Measurements from ENCODE around the gene ESPN.

The ESPN gene

DNA sequence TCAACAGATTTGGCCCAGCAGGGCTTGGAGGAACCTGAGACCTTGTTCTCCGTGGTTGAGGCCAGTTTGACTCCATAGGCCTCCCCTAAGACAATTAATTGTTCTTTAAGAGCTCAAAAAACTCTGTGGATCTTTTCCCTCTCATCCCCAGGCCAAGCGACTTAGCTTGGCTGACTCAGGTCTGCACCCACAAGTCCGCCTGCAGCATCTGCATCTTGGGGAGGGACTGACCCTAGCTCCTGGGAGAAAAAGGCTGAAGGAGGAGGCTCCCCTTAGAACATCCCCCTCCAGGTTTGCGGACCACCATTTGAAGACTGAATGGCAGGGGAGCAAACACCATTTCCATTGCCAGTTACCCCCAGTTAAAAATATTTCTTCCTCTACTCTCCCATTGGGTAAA, 3.3 kb upstream of the ESPN start:
- TF ChIP-seq, protein P1, sequence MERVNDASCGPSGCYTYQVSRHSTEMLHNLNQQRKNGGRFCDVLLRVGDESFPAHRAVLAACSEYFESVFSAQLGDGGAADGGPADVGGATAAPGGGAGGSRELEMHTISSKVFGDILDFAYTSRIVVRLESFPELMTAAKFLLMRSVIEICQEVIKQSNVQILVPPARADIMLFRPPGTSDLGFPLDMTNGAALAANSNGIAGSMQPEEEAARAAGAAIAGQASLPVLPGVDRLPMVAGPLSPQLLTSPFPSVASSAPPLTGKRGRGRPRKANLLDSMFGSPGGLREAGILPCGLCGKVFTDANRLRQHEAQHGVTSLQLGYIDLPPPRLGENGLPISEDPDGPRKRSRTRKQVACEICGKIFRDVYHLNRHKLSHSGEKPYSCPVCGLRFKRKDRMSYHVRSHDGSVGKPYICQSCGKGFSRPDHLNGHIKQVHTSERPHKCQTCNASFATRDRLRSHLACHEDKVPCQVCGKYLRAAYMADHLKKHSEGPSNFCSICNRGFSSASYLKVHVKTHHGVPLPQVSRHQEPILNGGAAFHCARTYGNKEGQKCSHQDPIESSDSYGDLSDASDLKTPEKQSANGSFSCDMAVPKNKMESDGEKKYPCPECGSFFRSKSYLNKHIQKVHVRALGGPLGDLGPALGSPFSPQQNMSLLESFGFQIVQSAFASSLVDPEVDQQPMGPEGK (CRISPR knock-in tag; IDR thresholded peaks at IDR 0.05; ENCODE audit: borderline replicate concordance): no peak
- TF ChIP-seq, protein P2, sequence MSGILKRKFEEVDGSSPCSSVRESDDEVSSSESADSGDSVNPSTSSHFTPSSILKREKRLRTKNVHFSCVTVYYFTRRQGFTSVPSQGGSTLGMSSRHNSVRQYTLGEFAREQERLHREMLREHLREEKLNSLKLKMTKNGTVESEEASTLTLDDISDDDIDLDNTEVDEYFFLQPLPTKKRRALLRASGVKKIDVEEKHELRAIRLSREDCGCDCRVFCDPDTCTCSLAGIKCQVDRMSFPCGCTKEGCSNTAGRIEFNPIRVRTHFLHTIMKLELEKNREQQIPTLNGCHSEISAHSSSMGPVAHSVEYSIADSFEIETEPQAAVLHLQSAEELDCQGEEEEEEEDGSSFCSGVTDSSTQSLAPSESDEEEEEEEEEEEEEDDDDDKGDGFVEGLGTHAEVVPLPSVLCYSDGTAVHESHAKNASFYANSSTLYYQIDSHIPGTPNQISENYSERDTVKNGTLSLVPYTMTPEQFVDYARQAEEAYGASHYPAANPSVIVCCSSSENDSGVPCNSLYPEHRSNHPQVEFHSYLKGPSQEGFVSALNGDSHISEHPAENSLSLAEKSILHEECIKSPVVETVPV (CRISPR knock-in tag; IDR thresholded peaks at IDR 0.05): no peak
- TF ChIP-seq ZNF8 (CRISPR knock-in tag; IDR thresholded peaks at IDR 0.05): no peak
- no peak for TF ChIP-seq ZFP30 (CRISPR knock-in tag; IDR thresholded peaks at IDR 0.05)
- no peak for ATAC-seq

DNA sequence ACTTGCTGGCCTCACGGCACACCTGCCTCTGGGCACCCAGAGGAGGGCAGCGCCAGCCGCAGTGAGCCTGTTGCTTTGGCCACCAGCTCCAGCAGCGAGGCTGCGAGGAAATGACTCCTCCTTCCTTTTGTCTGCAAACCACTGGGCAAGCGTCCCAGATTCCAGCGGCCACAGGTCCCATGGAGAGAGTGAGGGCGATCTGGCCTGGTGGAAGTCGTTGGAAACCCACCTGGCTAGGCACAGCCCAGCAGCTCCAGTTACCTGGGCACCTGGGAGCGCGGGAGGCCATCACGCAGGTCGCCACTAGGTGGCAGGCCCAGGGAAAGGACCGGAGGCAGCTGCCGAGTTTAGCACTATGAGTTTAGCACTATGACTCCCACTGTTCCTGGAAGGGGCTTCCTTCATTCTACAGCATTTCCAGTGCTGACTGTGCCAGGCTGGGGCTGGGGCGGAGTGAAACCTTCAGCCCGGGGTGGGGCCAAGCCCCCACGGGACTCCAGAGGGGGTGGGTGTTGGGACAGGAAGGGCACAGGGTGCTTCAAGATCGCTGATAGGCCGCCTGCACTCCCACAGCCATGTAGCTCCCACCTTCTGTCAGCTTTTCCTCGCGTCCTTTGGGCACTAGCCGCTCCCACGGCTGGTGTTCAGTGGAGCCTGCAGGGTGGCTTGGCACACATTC, 1.1 kb upstream of the ESPN start:
- TF ChIP-seq, protein P3, sequence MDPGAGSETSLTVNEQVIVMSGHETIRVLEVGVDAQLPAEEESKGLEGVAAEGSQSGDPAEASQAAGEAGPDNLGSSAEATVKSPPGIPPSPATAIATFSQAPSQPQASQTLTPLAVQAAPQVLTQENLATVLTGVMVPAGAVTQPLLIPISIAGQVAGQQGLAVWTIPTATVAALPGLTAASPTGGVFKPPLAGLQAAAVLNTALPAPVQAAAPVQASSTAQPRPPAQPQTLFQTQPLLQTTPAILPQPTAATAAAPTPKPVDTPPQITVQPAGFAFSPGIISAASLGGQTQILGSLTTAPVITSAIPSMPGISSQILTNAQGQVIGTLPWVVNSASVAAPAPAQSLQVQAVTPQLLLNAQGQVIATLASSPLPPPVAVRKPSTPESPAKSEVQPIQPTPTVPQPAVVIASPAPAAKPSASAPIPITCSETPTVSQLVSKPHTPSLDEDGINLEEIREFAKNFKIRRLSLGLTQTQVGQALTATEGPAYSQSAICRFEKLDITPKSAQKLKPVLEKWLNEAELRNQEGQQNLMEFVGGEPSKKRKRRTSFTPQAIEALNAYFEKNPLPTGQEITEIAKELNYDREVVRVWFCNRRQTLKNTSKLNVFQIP (CRISPR knock-in tag; IDR thresholded peaks at IDR 0.05; ENCODE audit: borderline replicate concordance, low read depth): no peak
- TF ChIP-seq, protein P1 (CRISPR knock-in tag; IDR thresholded peaks at IDR 0.05; ENCODE audit: borderline replicate concordance): no peak
- TF ChIP-seq, protein P4, sequence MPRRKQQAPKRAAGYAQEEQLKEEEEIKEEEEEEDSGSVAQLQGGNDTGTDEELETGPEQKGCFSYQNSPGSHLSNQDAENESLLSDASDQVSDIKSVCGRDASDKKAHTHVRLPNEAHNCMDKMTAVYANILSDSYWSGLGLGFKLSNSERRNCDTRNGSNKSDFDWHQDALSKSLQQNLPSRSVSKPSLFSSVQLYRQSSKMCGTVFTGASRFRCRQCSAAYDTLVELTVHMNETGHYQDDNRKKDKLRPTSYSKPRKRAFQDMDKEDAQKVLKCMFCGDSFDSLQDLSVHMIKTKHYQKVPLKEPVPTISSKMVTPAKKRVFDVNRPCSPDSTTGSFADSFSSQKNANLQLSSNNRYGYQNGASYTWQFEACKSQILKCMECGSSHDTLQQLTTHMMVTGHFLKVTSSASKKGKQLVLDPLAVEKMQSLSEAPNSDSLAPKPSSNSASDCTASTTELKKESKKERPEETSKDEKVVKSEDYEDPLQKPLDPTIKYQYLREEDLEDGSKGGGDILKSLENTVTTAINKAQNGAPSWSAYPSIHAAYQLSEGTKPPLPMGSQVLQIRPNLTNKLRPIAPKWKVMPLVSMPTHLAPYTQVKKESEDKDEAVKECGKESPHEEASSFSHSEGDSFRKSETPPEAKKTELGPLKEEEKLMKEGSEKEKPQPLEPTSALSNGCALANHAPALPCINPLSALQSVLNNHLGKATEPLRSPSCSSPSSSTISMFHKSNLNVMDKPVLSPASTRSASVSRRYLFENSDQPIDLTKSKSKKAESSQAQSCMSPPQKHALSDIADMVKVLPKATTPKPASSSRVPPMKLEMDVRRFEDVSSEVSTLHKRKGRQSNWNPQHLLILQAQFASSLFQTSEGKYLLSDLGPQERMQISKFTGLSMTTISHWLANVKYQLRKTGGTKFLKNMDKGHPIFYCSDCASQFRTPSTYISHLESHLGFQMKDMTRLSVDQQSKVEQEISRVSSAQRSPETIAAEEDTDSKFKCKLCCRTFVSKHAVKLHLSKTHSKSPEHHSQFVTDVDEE (CRISPR knock-in tag; IDR thresholded peaks at IDR 0.05): no peak
- no peak for TF ChIP-seq RARB (CRISPR knock-in tag; IDR thresholded peaks at IDR 0.05)
- TF ChIP-seq ZNF70 (CRISPR knock-in tag; IDR thresholded peaks at IDR 0.05): no peak
- no peak for TF ChIP-seq OSR1 (CRISPR knock-in tag; IDR thresholded peaks at IDR 0.05)
- TF ChIP-seq, protein P5, sequence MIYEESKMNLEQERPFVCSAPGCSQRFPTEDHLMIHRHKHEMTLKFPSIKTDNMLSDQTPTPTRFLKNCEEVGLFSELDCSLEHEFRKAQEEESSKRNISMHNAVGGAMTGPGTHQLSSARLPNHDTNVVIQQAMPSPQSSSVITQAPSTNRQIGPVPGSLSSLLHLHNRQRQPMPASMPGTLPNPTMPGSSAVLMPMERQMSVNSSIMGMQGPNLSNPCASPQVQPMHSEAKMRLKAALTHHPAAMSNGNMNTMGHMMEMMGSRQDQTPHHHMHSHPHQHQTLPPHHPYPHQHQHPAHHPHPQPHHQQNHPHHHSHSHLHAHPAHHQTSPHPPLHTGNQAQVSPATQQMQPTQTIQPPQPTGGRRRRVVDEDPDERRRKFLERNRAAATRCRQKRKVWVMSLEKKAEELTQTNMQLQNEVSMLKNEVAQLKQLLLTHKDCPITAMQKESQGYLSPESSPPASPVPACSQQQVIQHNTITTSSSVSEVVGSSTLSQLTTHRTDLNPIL (CRISPR knock-in tag; IDR thresholded peaks at IDR 0.05; ENCODE audit: low read depth): no peak
- TF ChIP-seq PPARA (CRISPR knock-in tag; IDR thresholded peaks at IDR 0.05; ENCODE audit: borderline replicate concordance): no peak
- no peak for TF ChIP-seq SNAI2 (CRISPR knock-in tag; IDR thresholded peaks at IDR 0.05)
- no peak for TF ChIP-seq TOX (CRISPR knock-in tag; IDR thresholded peaks at IDR 0.05; ENCODE audit: borderline replicate concordance)
- no peak for TF ChIP-seq GLIS3 (CRISPR knock-in tag; IDR thresholded peaks at IDR 0.05)
- no peak for TF ChIP-seq ZFP3 (CRISPR knock-in tag; IDR thresholded peaks at IDR 0.05)
- no peak for TF ChIP-seq CSDC2 (CRISPR knock-in tag; IDR thresholded peaks at IDR 0.05)
- no peak for TF ChIP-seq ZFP30 (CRISPR knock-in tag; IDR thresholded peaks at IDR 0.05)
- TF ChIP-seq, protein P2 (CRISPR knock-in tag; IDR thresholded peaks at IDR 0.05): no peak
- no peak for TF ChIP-seq ESRRG (CRISPR knock-in tag; IDR thresholded peaks at IDR 0.05)
- TF ChIP-seq ZC3H10 (CRISPR knock-in tag; IDR thresholded peaks at IDR 0.05): no peak
- TF ChIP-seq ZNF565 (CRISPR knock-in tag; conservative IDR thresholded peaks at IDR 0.05; ENCODE audit: low read depth): no peak
- ATAC-seq: peak; percentile 71
